Spleen (tissue), 11 donors: ENCODE results near the gene TIFAB. TPM values are rescaled to one million over a fixed set of nuclear protein-coding genes. Genes with fewer than 3 reads are reported as not detected.

Experiments used
- DNase-seq: peaks from one replicate; pipeline ENCODE4 v3.0.0-alpha.2; 2020
- H3K27ac ChIP-seq, 8 donors: fragments of 200-600 bp; sonication (generic) in 7 of 8; 1 replicate in 4 of 8; 2 replicates in 4 of 8; pipeline versions ENCODE4 v1.5.0 to v1.8.0; 2016 to 2021; ENCODE audit warnings: inconsistent platforms in 4 of 8, mild to moderate bottlenecking in 4 of 8, moderate library complexity in 1 of 8
- H3K27me3 ChIP-seq, 7 donors: fragments of 200-600 bp; sonication (generic) in 6 of 7; replicated peaks in 1 of 7; 1 replicate in 4 of 7; 2 replicates in 3 of 7; pipeline versions ENCODE4 v1.5.0 to v1.8.0; 2016 to 2021; ENCODE audit warnings: inconsistent platforms in 3 of 7, mild to moderate bottlenecking in 1 of 7
- H3K36me3 ChIP-seq, 6 donors: fragments of 200-600 bp; sonication (generic) in 5 of 6; 1 replicate in 4 of 6; 2 replicates in 2 of 6; pipeline versions ENCODE4 v1.5.0 to v1.8.0; 2016 to 2021; ENCODE audit warnings: inconsistent platforms in 2 of 6
- H3K4me1 ChIP-seq, 6 donors: fragments of 200-600 bp; sonication (generic) in 5 of 6; 1 replicate in 3 of 6; 2 replicates in 3 of 6; pipeline versions ENCODE4 v1.5.0 to v1.8.0; 2016 to 2021; ENCODE audit warnings: inconsistent platforms in 3 of 6
- H3K4me3 ChIP-seq, 8 donors: fragments of 200-600 bp; sonication (generic) in 7 of 8; 1 replicate in 4 of 8; 2 replicates in 4 of 8; pipeline versions ENCODE4 v1.5.0 to v1.8.0; 2016 to 2021; ENCODE audit warnings: inconsistent platforms in 4 of 8, mild to moderate bottlenecking in 4 of 8, moderate library complexity in 2 of 8
- H3K9me3 ChIP-seq, 8 donors: fragments of 200-600 bp; sonication (generic) in 7 of 8; 1 replicate in 4 of 8; 2 replicates in 4 of 8; pipeline versions ENCODE4 v1.5.0 to v1.8.0; 2016 to 2021; ENCODE audit warnings: inconsistent platforms in 4 of 8
- POLR2A ChIP-seq, 3 donors: fragments of 450-650 bp; IDR thresholded peaks; one replicate each; pipeline ENCODE4 v1.5.1; 2017; ENCODE audit warnings: antibody characterized with exemption in 3 of 3, mild to moderate bottlenecking in 1 of 3
- POLR2AphosphoS5 ChIP-seq, 3 donors: sonication (generic); formaldehyde crosslinking; IDR thresholded peaks; one replicate each; pipeline ENCODE4 v1.5.1; 2017; ENCODE audit warnings: antibody characterized with exemption in 3 of 3
- WGBS, 5 donors: extraction: QIAGEN DNeasy Blood & Tissue Kit in 3 of 5; methylation state at CpG; one replicate each; pipeline versions ENCODE4 v1.1.5 to v1.1.7; 2013 to 2018; 5-methylcytosine and 5-hydroxymethylcytosine counted together
- intact Hi-C: fragments of 100-400 bp; cut with DNase I; formaldehyde crosslinking; loops from one replicate; pipeline ENCODE4 v1.15.0; 2023; ENCODE audit warnings: low total_unique reads
- polyA plus RNA-seq, 3 donors: library from polyadenylated mRNA; stranded (reverse); fragments of 200-250 nt; gene quantifications; one replicate each; pipeline ENCODE4 v1.2.1, GENCODE V29; 2013
- total RNA-seq, 7 donors: library from RNA; depleted of rRNA in 3 of 7; stranded (reverse); fragments of >200 nt in 3 of 7; fragmentation: NEBNext Ultra II Directional in 4 of 7; extraction: Animal tissue kit (Norgen Biotek cat#: 25700) in 4 of 7; gene quantifications; one replicate each; pipeline versions ENCODE4 v1.1.0 to v1.2.1, GENCODE V29; 2016 to 2021
- TF ChIP-seq, protein P1 (sequence below), 11 experiments: fragments of 200-600 bp in 7 of 11; fragments of 450-650 bp in 4 of 11; sonication (generic) in 4 of 11; IDR thresholded peaks in 8 of 11; conservative IDR thresholded peaks in 3 of 11; 1 replicate in 7 of 11; 2 replicates in 4 of 11; pipeline versions ENCODE4 v1.4.0 to v1.8.0; 2016 to 2021; ENCODE audit warnings: antibody characterized with exemption in 11 of 11, inconsistent platforms in 4 of 11, mild to moderate bottlenecking in 1 of 11
- donor health status: healthy with polysubstance abuse.
- donor health status: DM: no; HTN: no; CAD: no; lungs with moderate emphysema.
- donor health status: DM: no; HTN: no; CAD: no.
- donor health status: Bipolar disorder and iron deficiency.
- donor health status: healthy.
- donor health status: DM: no; HTN: no; CAD: no.
- donor health status: DM: yes; HTN: yes; CAD: no.

The TIFAB gene
- total and polyA plus RNA-seq, 10 donors = 0.37 to 4.0 (median 1.1) TPM

DNA sequence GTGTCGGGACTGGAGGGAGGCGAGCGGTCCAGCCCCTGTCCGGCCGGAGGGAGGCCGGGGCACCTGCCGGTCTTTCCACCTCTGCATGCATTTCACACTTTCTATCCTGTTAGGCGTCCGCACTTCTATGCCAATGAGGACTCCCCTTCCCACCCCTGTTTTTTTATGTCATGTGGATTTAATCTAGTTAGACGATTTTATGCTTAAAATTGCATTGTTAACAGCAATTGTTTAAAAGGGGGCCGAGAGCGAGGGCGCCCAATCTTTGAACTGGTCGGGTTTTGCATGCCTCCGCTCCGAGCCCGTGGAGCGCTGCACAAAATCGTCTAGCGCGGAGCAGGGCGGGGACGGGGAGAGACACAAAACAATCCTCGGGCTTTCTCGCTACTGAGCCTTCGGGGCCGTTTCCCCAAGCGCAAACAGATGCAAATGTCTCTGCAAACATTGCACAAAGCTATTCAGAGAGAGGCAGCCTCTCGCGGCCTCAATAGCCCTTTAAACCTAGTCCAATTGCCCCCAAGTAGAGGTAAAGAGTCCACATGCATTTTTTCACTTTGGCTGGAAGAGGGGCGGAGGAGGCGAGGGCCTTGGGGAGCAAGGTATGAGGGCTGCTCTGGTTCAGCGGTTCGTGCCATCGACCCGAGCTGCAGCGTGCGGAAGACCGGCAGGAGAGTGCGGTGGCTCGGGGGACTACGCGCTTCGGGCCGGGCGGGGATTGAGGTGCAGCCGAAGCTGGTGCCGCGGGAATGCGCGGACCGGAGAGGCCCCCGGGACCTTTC, 37.5 kb upstream of the TIFAB start:
- intact Hi-C loops = no loop called here
- Histone ChIP-seq H3K4me3 (peak overlapping the region in 4 of 8 donors; percentile 4 to 35 (median 18)), H3K27ac (no peak overlapping the region), H3K9me3 (no peaks in the 10 kb centered on the region), H3K36me3 (no peaks in the 10 kb centered on the region), H3K27me3 (peaks cover 3 to 97% (median 52%) of the 10 kb centered on the region in 7 donors), H3K4me1 (peaks cover 0 to 41% (median 25%) of the 10 kb centered on the region in 6 donors)
- TF ChIP-seq POLR2AphosphoS5 (IDR thresholded peaks at IDR 0.05) (no peak), POLR2A (IDR thresholded peaks at IDR 0.05) (no peak)
- TF ChIP-seq, protein P1, sequence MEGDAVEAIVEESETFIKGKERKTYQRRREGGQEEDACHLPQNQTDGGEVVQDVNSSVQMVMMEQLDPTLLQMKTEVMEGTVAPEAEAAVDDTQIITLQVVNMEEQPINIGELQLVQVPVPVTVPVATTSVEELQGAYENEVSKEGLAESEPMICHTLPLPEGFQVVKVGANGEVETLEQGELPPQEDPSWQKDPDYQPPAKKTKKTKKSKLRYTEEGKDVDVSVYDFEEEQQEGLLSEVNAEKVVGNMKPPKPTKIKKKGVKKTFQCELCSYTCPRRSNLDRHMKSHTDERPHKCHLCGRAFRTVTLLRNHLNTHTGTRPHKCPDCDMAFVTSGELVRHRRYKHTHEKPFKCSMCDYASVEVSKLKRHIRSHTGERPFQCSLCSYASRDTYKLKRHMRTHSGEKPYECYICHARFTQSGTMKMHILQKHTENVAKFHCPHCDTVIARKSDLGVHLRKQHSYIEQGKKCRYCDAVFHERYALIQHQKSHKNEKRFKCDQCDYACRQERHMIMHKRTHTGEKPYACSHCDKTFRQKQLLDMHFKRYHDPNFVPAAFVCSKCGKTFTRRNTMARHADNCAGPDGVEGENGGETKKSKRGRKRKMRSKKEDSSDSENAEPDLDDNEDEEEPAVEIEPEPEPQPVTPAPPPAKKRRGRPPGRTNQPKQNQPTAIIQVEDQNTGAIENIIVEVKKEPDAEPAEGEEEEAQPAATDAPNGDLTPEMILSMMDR (IDR thresholded peaks at IDR 0.05 in 8 of 11, conservative IDR thresholded peaks at IDR 0.05 in 3 of 11) = no peak
- 4 to 17% (median 7%) methylated on average over 36 to 53 of the region's 53 CpGs for WGBS, 5 donors
- DNase-seq = no peak

DNA sequence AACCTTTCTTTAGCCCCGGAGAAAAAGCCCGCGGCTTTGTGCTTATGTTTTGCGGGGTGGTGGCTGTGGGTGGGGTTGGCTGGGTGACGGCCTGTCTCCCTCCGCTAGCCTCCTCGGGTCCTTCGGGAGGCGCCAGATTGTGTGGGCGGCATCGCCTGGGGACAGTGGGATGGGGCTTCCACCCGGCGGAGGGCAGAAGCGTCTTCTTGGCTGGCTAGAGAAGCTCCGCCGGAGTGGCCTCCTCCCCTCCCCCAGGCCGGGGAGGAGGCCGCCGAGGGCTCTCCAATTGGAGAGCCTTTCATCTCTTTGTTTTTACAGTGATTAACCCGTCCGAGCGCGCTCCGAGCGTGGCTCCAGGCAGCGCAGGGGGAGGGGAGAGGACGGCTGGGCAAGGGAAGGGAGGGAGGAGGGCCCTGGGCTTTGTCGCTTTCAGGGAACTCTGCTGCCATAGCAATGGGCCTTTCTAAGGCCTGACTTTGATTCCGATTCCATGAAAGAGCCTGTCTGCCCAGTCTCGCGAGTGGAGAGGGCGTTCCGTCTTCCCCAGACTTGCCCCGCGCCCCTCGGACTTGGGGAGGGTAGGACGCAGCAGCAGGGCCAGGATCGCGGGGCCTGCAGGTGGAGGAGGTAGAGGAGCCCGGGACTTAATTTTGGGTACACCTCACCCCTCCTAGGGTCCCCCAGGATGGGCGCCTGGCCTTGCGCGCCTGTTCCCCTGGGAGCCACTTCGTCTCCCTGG, 36.7 kb upstream of the TIFAB start:
- H3K4me1 ChIP-seq = peaks cover 0 to 41% (median 25%) of the 10 kb centered on the region in 6 donors
- H3K27ac ChIP-seq = peak overlapping the region in 2 of 8 donors; percentile 12 to 26
- H3K27me3 ChIP-seq = peaks cover 3 to 92% (median 52%) of the 10 kb centered on the region in 7 donors
- no peaks in the 10 kb centered on the region for H3K9me3 ChIP-seq
- DNase-seq = no peak
- TF ChIP-seq POLR2AphosphoS5 (IDR thresholded peaks at IDR 0.05) = peak in 2 of 3 donors; percentile 7 to 27
- TF ChIP-seq, protein P1 (IDR thresholded peaks at IDR 0.05 in 8 of 11, conservative IDR thresholded peaks at IDR 0.05 in 3 of 11) = no peak
- intact Hi-C loops = no loop called here
- 3 to 6% (median 4%) methylated on average over 17 to 44 of the region's 44 CpGs for WGBS, 5 donors
- peak overlapping the region in 4 of 8 donors; percentile 4 to 34 (median 18) for H3K4me3 ChIP-seq
- H3K36me3 ChIP-seq = no peaks in the 10 kb centered on the region

DNA sequence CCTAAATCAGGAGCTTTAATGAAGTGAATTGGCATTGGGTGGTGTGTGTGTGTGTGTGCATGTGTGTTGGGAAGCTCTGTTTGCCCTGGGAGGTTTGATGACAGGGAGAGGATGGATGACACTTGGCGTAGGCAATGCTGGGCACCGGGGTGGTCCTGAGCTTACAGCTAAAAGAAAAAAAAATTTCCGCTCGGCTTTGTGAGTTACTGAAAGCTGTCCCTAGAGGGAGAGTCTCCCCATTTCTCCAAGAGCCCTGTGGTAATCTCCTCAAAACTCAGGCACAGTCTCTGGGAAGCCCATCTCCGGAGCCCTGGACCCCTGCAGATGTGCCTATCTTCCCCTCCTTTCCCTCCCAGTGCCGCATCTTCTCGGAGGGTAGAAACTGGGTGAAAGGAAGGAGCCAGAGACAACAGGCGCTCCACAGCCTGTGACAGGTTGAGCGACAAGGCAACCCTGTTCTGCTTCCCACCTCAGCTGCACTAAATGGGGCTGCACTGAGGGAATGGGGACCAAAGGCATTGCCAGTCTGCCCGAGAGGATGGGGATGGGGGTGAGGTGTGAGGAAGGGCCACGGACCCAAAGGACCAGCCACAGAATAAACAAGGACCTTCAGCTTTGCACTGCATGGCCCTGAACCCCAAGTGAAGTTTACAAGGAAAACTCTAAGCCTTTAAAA, 35.8 kb upstream of the TIFAB start:
- 18 to 32% (median 30%) methylated on average over 11 of the region's 11 CpGs for WGBS, 5 donors
- intact Hi-C loops = no loop called here
- Histone ChIP-seq H3K9me3 (no peaks in the 10 kb centered on the region), H3K4me1 (peaks cover 0 to 41% (median 25%) of the 10 kb centered on the region in 6 donors), H3K4me3 (no peak overlapping the region), H3K36me3 (no peaks in the 10 kb centered on the region), H3K27ac (no peak overlapping the region), H3K27me3 (peaks cover 3 to 85% (median 52%) of the 10 kb centered on the region in 7 donors)
- TF ChIP-seq POLR2A (IDR thresholded peaks at IDR 0.05) = no peak
- TF ChIP-seq POLR2AphosphoS5 (IDR thresholded peaks at IDR 0.05) = no peak
- TF ChIP-seq, protein P1 (IDR thresholded peaks at IDR 0.05 in 8 of 11, conservative IDR thresholded peaks at IDR 0.05 in 3 of 11) = no peak
- DNase-seq = no peak
